ENCODE results near the gene HPSE2.

The HPSE2 gene

GRCh38 chr10:98487649-98488048 lies 748.0 kb downstream of the HPSE2 start:
- no peaks in the 10 kb centered on the region for H3K9me3 ChIP-seq (ENCODE audit: control insufficient read depth, low read length)
- no peak overlapping the region for H3K9ac ChIP-seq
- no peak overlapping the region for H3K4me3 ChIP-seq (ENCODE audit: low read depth, low read length)
- no peaks in the 10 kb centered on the region for H3K4me1 ChIP-seq
- no peak overlapping the region for H3K4me2 ChIP-seq (ENCODE audit: low read length)
- H2AFZ ChIP-seq: no peak overlapping the region
- H3K27me3 ChIP-seq (ENCODE audit: control insufficient read depth, insufficient read depth, low read length): no peaks in the 10 kb centered on the region
- H3K27ac ChIP-seq: no peak overlapping the region
- H3K36me3 ChIP-seq (ENCODE audit: control insufficient read depth, insufficient read depth, low read length): no peaks in the 10 kb centered on the region
- H3K79me2 ChIP-seq: no peaks in the 10 kb centered on the region
- TF ChIP-seq, protein P1, sequence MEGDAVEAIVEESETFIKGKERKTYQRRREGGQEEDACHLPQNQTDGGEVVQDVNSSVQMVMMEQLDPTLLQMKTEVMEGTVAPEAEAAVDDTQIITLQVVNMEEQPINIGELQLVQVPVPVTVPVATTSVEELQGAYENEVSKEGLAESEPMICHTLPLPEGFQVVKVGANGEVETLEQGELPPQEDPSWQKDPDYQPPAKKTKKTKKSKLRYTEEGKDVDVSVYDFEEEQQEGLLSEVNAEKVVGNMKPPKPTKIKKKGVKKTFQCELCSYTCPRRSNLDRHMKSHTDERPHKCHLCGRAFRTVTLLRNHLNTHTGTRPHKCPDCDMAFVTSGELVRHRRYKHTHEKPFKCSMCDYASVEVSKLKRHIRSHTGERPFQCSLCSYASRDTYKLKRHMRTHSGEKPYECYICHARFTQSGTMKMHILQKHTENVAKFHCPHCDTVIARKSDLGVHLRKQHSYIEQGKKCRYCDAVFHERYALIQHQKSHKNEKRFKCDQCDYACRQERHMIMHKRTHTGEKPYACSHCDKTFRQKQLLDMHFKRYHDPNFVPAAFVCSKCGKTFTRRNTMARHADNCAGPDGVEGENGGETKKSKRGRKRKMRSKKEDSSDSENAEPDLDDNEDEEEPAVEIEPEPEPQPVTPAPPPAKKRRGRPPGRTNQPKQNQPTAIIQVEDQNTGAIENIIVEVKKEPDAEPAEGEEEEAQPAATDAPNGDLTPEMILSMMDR (IDR thresholded peaks at IDR 0.05): no peak

GRCh38 chr10:98486421-98486820 lies 749.2 kb downstream of the HPSE2 start:
- Histone ChIP-seq H3K27me3 (ENCODE audit: control insufficient read depth, insufficient read depth, low read length) (no peaks in the 10 kb centered on the region), H3K4me1 (no peaks in the 10 kb centered on the region), H2AFZ (no peak overlapping the region), H3K9me3 (ENCODE audit: control insufficient read depth, low read length) (no peaks in the 10 kb centered on the region), H3K4me3 (ENCODE audit: low read depth, low read length) (no peak overlapping the region), H3K4me2 (ENCODE audit: low read length) (no peak overlapping the region), H3K79me2 (no peaks in the 10 kb centered on the region), H3K9ac (no peak overlapping the region), H3K27ac (no peak overlapping the region), H3K36me3 (ENCODE audit: control insufficient read depth, insufficient read depth, low read length) (no peaks in the 10 kb centered on the region)
- TF ChIP-seq, protein P1 (IDR thresholded peaks at IDR 0.05): no peak

DNA sequence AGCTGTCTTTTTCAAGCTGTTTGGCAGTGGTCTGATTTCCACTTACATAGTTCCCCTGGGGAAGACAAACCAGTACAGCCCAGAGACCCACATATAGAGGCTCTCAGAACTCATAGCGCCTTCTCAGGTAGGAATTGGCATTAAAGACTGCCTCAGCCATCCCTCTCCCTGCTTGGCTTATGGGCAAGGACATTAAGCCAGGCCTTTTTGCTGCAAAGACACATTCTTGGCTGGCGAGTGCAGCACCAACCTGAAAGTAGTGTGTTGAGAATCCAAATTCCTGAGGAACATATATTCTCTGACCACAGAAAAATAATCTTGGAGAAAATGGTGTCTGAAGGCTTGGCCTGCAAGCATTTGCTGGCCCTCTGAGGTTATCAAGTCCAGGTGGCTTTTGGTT lies 749.7 kb downstream of the HPSE2 start:
- no peaks in the 10 kb centered on the region for H3K4me1 ChIP-seq
- no peak overlapping the region for H2AFZ ChIP-seq
- H3K9ac ChIP-seq: no peak overlapping the region
- no peak overlapping the region for H3K4me3 ChIP-seq (ENCODE audit: low read depth, low read length)
- TF ChIP-seq, protein P1 (IDR thresholded peaks at IDR 0.05): no peak
- no peaks in the 10 kb centered on the region for H3K9me3 ChIP-seq (ENCODE audit: control insufficient read depth, low read length)
- no peak overlapping the region for H3K27ac ChIP-seq
- H3K4me2 ChIP-seq (ENCODE audit: low read length): no peak overlapping the region
- no peaks in the 10 kb centered on the region for H3K27me3 ChIP-seq (ENCODE audit: control insufficient read depth, insufficient read depth, low read length)
- no peaks in the 10 kb centered on the region for H3K36me3 ChIP-seq (ENCODE audit: control insufficient read depth, insufficient read depth, low read length)
- no peaks in the 10 kb centered on the region for H3K79me2 ChIP-seq

- Histone ChIP-seq H3K79me2 (no peaks in the 10 kb centered on the region), H3K27ac (no peak overlapping the region), H3K4me3 (ENCODE audit: low read depth, low read length) (no peak overlapping the region), H3K27me3 (ENCODE audit: control insufficient read depth, insufficient read depth, low read length) (no peaks in the 10 kb centered on the region), H3K36me3 (ENCODE audit: control insufficient read depth, insufficient read depth, low read length) (no peaks in the 10 kb centered on the region), H3K4me1 (no peaks in the 10 kb centered on the region), H3K9me3 (ENCODE audit: control insufficient read depth, low read length) (no peaks in the 10 kb centered on the region), H3K9ac (no peak overlapping the region), H2AFZ (no peak overlapping the region), H3K4me2 (ENCODE audit: low read length) (no peak overlapping the region)
- TF ChIP-seq, protein P1 (IDR thresholded peaks at IDR 0.05): no peak
Observed at GRCh38 chr10:98483658-98484057, 752.0 kb downstream of the HPSE2 start.

GRCh38 chr10:98482096-98482495 lies 753.6 kb downstream of the HPSE2 start:
- Histone ChIP-seq H3K9ac (no peak overlapping the region), H3K4me1 (no peaks in the 10 kb centered on the region), H3K36me3 (ENCODE audit: control insufficient read depth, insufficient read depth, low read length) (no peaks in the 10 kb centered on the region), H3K79me2 (no peaks in the 10 kb centered on the region), H2AFZ (no peak overlapping the region), H3K27ac (no peak overlapping the region), H3K9me3 (ENCODE audit: control insufficient read depth, low read length) (no peaks in the 10 kb centered on the region), H3K4me2 (ENCODE audit: low read length) (no peak overlapping the region), H3K27me3 (ENCODE audit: control insufficient read depth, insufficient read depth, low read length) (no peaks in the 10 kb centered on the region), H3K4me3 (ENCODE audit: low read depth, low read length) (no peak overlapping the region)
- TF ChIP-seq, protein P1 (IDR thresholded peaks at IDR 0.05): no peak

All from parathyroid adenoma (tissue), 2 donors.